Peyer's patch (tissue), 4 donors: ENCODE measurements around the gene ATP8B4. TPM values are rescaled to one million over a fixed set of nuclear protein-coding genes. Genes with fewer than 3 reads are reported as not detected.

ENCODE experiments used
- DNase-seq, 3 donors: peaks; one replicate each; pipeline ENCODE4 v3.0.0-alpha.2; 2017 to 2019
- H3K27ac ChIP-seq, 4 donors: fragments of 200-600 bp; sonication (generic); one replicate each; pipeline ENCODE4 v1.5.1; 2016 to 2019
- H3K27me3 ChIP-seq, 2 donors: fragments of 200-600 bp; sonication (generic); one replicate each; pipeline ENCODE4 v1.5.1; 2019
- H3K36me3 ChIP-seq, 3 donors: fragments of 200-600 bp; sonication (generic); one replicate each; pipeline ENCODE4 v1.5.1; 2016 to 2019
- H3K4me1 ChIP-seq, 4 donors: fragments of 200-600 bp; sonication (generic); one replicate each; pipeline ENCODE4 v1.5.1; 2016 to 2019
- H3K4me3 ChIP-seq, 4 donors: fragments of 200-600 bp; sonication (generic); 1 replicate in 3 of 4; 2 replicates in 1 of 4; pipeline ENCODE4 v1.5.1; 2016 to 2019; ENCODE audit warnings: mild to moderate bottlenecking in 1 of 4
- H3K9me3 ChIP-seq, 4 donors: fragments of 200-600 bp; sonication (generic); one replicate each; pipeline ENCODE4 v1.5.1; 2016 to 2019; ENCODE audit warnings: mild to moderate bottlenecking in 1 of 4
- CTCF ChIP-seq, 6 experiments: fragments of 450-650 bp in 4 of 6; fragments of 200-600 bp in 2 of 6; sonication (generic) in 1 of 6; IDR thresholded peaks; one replicate each; pipeline ENCODE4 v1.5.1; 2017 to 2019; ENCODE audit warnings: antibody characterized with exemption in 6 of 6, mild to moderate bottlenecking in 3 of 6, moderate library complexity in 1 of 6
- POLR2A ChIP-seq, 2 donors: fragments of 450-650 bp; IDR thresholded peaks; one replicate each; pipeline ENCODE4 v1.5.1; 2017; ENCODE audit warnings: antibody characterized with exemption in 2 of 2, mild to moderate bottlenecking in 2 of 2, moderate library complexity in 2 of 2
- total RNA-seq, 4 donors: library from RNA; depleted of rRNA; stranded (reverse); fragments of >200 nt; gene quantifications; one replicate each; pipeline ENCODE4 v1.1.0, GENCODE V29; 2016

ATP8B4 gene
- total RNA-seq, 4 donors from 2014 or later, result 1.4 to 13.2 (median 8.7) TPM

- DNase-seq, result no peak
- H3K27ac ChIP-seq, result no peak overlapping the region
- no peaks in the 10 kb centered on the region for H3K36me3 ChIP-seq
Measured at GRCh38 chr15:50044904-50045303, 74.1 kb downstream of the ATP8B4 start.

GRCh38 chr15:50044406-50044805 lies 74.6 kb downstream of the ATP8B4 start:
- TF ChIP-seq CTCF (IDR thresholded peaks at IDR 0.05) (no peak), POLR2A (IDR thresholded peaks at IDR 0.05) (no peak)
- Histone ChIP-seq H3K27me3 (no peaks in the 10 kb centered on the region), H3K9me3 (no peaks in the 10 kb centered on the region), H3K36me3 (no peaks in the 10 kb centered on the region), H3K4me1 (no peaks in the 10 kb centered on the region), H3K4me3 (no peak overlapping the region), H3K27ac (no peak overlapping the region)
- no peak for DNase-seq

More at GRCh38 chr15:50044904-50045303, 74.1 kb downstream of the ATP8B4 start:
- no peaks in the 10 kb centered on the region for H3K9me3 ChIP-seq
- H3K27me3 ChIP-seq, result no peaks in the 10 kb centered on the region
- no peaks in the 10 kb centered on the region for H3K4me1 ChIP-seq
- no peak overlapping the region for H3K4me3 ChIP-seq
- TF ChIP-seq POLR2A (IDR thresholded peaks at IDR 0.05), result no peak
- no peak for TF ChIP-seq CTCF (IDR thresholded peaks at IDR 0.05)

- Histone ChIP-seq H3K27me3 (no peaks in the 10 kb centered on the region), H3K4me3 (no peak overlapping the region), H3K27ac (no peak overlapping the region), H3K4me1 (no peaks in the 10 kb centered on the region), H3K9me3 (no peaks in the 10 kb centered on the region), H3K36me3 (no peaks in the 10 kb centered on the region)
- TF ChIP-seq POLR2A (IDR thresholded peaks at IDR 0.05) (no peak), CTCF (IDR thresholded peaks at IDR 0.05) (no peak)
- no peak for DNase-seq
Measured at GRCh38 chr15:50042775-50043174, 76.3 kb downstream of the ATP8B4 start.

- H3K4me3 ChIP-seq, result no peak overlapping the region
- no peaks in the 10 kb centered on the region for H3K4me1 ChIP-seq
- H3K9me3 ChIP-seq, result no peaks in the 10 kb centered on the region
- DNase-seq, result no peak
- TF ChIP-seq POLR2A (IDR thresholded peaks at IDR 0.05) (no peak), CTCF (IDR thresholded peaks at IDR 0.05) (no peak)
- H3K27ac ChIP-seq, result no peak overlapping the region
- H3K36me3 ChIP-seq, result no peaks in the 10 kb centered on the region
- H3K27me3 ChIP-seq, result no peaks in the 10 kb centered on the region
Measured at GRCh38 chr15:50030456-50030855, 88.6 kb downstream of the ATP8B4 start.

- no peaks in the 10 kb centered on the region for H3K9me3 ChIP-seq
- H3K36me3 ChIP-seq, result no peaks in the 10 kb centered on the region
- no peak for DNase-seq
- H3K4me1 ChIP-seq, result peaks cover 0 to 6% (median 0%) of the 10 kb centered on the region in 4 donors
- no peaks in the 10 kb centered on the region for H3K27me3 ChIP-seq
- H3K4me3 ChIP-seq, result no peak overlapping the region
- TF ChIP-seq CTCF (IDR thresholded peaks at IDR 0.05) (no peak), POLR2A (IDR thresholded peaks at IDR 0.05) (no peak)
- H3K27ac ChIP-seq, result no peak overlapping the region
Measured at GRCh38 chr15:50028326-50028725, 90.7 kb downstream of the ATP8B4 start.

GRCh38 chr15:50024281-50024680 lies 94.8 kb downstream of the ATP8B4 start:
- DNase-seq, result no peak
- TF ChIP-seq POLR2A (IDR thresholded peaks at IDR 0.05), result no peak
- TF ChIP-seq CTCF (IDR thresholded peaks at IDR 0.05), result no peak
- peaks cover 0 to 6% (median 0%) of the 10 kb centered on the region in 4 donors for H3K4me1 ChIP-seq
- H3K4me3 ChIP-seq, result no peak overlapping the region
- no peaks in the 10 kb centered on the region for H3K36me3 ChIP-seq
- H3K27me3 ChIP-seq, result no peaks in the 10 kb centered on the region
- H3K27ac ChIP-seq, result no peak overlapping the region
- H3K9me3 ChIP-seq, result no peaks in the 10 kb centered on the region
